Measurements from ENCODE around the gene CCDC187. TPM values are rescaled to one million over a fixed set of nuclear protein-coding genes. Genes with fewer than 3 reads are reported as not detected.

CCDC187 gene
- polyA plus RNA-seq, 3 donors = not detected

DNA sequence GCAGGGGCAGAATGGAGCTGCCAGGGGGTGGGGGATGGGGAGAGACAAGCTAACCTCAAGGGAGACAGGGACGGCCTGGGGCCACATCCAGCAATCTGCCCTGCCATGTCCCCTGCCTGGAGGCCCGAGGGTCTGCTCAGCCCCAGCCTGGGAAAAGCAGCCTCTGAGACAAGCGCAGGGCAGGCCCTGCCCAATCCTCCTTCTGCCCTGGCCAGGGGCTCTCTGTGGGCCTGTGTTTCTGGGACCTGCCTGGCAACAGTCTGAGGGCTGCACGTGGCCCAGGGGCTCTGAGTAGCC lies 44.4 kb downstream of the CCDC187 start:
- 50% methylated on average over 4 of the region's 4 CpGs for WGBS (ENCODE audit: insufficient coverage)
- Histone ChIP-seq H3K9me3 (replicated peaks in 1 of 2; ENCODE audit: control insufficient read depth in 1 of 2, insufficient read depth in 1 of 2, low read length in 2 of 2) (no peaks in the 10 kb centered on the region), H3K27ac (ENCODE audit: low read depth in 1 of 2, low read length in 2 of 2) (no peak overlapping the region), H3K4me3 (replicated peaks in 1 of 3; ENCODE audit: low read depth in 2 of 3, low read length in 3 of 3) (no peak overlapping the region), H3K27me3 (ENCODE audit: control insufficient read depth in 2 of 2, insufficient read depth in 2 of 2, low read length in 2 of 2) (no peaks in the 10 kb centered on the region), H3K36me3 (replicated peaks in 1 of 2; ENCODE audit: control insufficient read depth in 1 of 2, insufficient read depth in 2 of 2, low read length in 2 of 2) (no peaks in the 10 kb centered on the region), H3K79me2 (ENCODE audit: insufficient read depth, low read length) (no peaks in the 10 kb centered on the region), H3K4me2 (replicated peaks; ENCODE audit: extremely low read depth, low read length, poor library complexity, severe bottlenecking) (no peak overlapping the region), H2AFZ (ENCODE audit: insufficient read depth, low read depth, low read length, poor library complexity, severe bottlenecking) (no peak overlapping the region), H3K4me1 (ENCODE audit: control insufficient read depth in 1 of 2, insufficient read depth in 2 of 2, low read length in 2 of 2) (no peaks in the 10 kb centered on the region), H3K9ac (ENCODE audit: insufficient read depth, low read length, poor library complexity, severe bottlenecking) (no peak overlapping the region), H4K20me1 (ENCODE audit: insufficient read depth, low read length) (no peaks in the 10 kb centered on the region)
- Mint-ChIP-seq H3K4me1 (no peaks in the 10 kb centered on the region), H3K27me3 (ENCODE audit: low read depth in 3 of 3) (peaks cover 2 to 8% (median 5%) of the 10 kb centered on the region in 3 donors), H3K27ac (no peak overlapping the region), H3K36me3 (no peaks in the 10 kb centered on the region), H3K9me3 (no peaks in the 10 kb centered on the region), H3K4me3 (no peak overlapping the region)
- no peak for DNase-seq
- intact Hi-C loops (cut with micrococcal nuclease) = no loop called here
- TF ChIP-seq CTCF (IDR thresholded peaks at IDR 0.05) = no peak

DNA sequence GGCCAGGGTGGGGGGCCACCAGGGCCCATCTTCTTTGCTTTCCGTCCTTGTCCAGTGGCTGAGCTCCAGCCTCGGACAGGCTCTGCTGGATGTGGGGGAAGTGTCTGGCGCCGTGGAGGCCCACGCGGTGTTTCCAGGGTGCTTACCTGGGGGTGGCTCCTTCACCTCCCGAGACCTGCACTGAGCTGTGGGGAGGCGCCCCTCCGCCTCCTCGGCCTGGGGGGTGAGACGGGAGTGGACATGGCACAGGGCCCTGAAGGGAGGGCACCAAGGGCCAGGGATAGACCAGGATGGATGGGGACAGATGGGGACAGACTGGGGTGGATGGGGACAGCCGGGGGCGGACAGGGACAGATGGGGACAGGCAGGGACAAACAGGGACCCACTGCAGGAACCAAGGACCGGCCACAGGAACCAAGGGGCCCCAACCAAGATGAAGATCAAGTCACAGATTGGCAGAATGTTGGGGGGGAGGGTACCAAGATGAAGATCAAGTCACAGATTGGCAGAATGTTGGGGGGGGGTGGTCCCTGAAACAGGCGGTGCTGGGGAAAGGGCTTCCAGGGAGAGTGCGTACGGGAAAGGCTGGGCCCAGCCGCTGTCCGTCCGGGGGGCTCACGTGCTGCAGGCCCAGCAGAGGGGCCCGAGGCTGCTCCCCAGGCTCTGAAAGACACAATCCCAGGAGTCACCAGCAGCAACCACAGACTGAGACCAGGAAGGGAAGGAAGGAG lies 44.9 kb downstream of the CCDC187 start:
- no peaks in the 10 kb centered on the region for H3K36me3 Mint-ChIP-seq
- no peak for TF ChIP-seq CTCF (IDR thresholded peaks at IDR 0.05)
- Histone ChIP-seq H3K79me2 (ENCODE audit: insufficient read depth, low read length) (no peaks in the 10 kb centered on the region), H3K27ac (ENCODE audit: low read depth in 1 of 2, low read length in 2 of 2) (no peak overlapping the region), H3K27me3 (ENCODE audit: control insufficient read depth in 2 of 2, insufficient read depth in 2 of 2, low read length in 2 of 2) (no peaks in the 10 kb centered on the region), H2AFZ (ENCODE audit: insufficient read depth, low read depth, low read length, poor library complexity, severe bottlenecking) (no peak overlapping the region), H3K4me2 (replicated peaks; ENCODE audit: extremely low read depth, low read length, poor library complexity, severe bottlenecking) (no peak overlapping the region), H3K9ac (ENCODE audit: insufficient read depth, low read length, poor library complexity, severe bottlenecking) (no peak overlapping the region), H4K20me1 (ENCODE audit: insufficient read depth, low read length) (no peaks in the 10 kb centered on the region), H3K36me3 (replicated peaks in 1 of 2; ENCODE audit: control insufficient read depth in 1 of 2, insufficient read depth in 2 of 2, low read length in 2 of 2) (no peaks in the 10 kb centered on the region), H3K4me3 (replicated peaks in 1 of 3; ENCODE audit: low read depth in 2 of 3, low read length in 3 of 3) (no peak overlapping the region), H3K4me1 (ENCODE audit: control insufficient read depth in 1 of 2, insufficient read depth in 2 of 2, low read length in 2 of 2) (no peaks in the 10 kb centered on the region), H3K9me3 (replicated peaks in 1 of 2; ENCODE audit: control insufficient read depth in 1 of 2, insufficient read depth in 1 of 2, low read length in 2 of 2) (no peaks in the 10 kb centered on the region)
- no peaks in the 10 kb centered on the region for H3K4me1 Mint-ChIP-seq
- 73% methylated on average over 14 of the region's 22 CpGs for WGBS (ENCODE audit: insufficient coverage)
- no peaks in the 10 kb centered on the region for H3K9me3 Mint-ChIP-seq
- no peak for DNase-seq
- H3K4me3 Mint-ChIP-seq = no peak overlapping the region
- peaks cover 2 to 8% (median 5%) of the 10 kb centered on the region in 3 donors for H3K27me3 Mint-ChIP-seq (ENCODE audit: low read depth in 3 of 3)
- intact Hi-C loops (cut with micrococcal nuclease) = no loop called here
- H3K27ac Mint-ChIP-seq = no peak overlapping the region
